ENCODE measurements around the gene C6orf47. TPM values are rescaled to one million over a fixed set of nuclear protein-coding genes. Genes with fewer than 3 reads are reported as not detected.
A peak's percentile ranks its signal among the peaks of the same experiment; 100 is the strongest.

C6orf47 gene
- polyA plus RNA-seq, 2 donors: 20.6 to 21.1 TPM

DNA sequence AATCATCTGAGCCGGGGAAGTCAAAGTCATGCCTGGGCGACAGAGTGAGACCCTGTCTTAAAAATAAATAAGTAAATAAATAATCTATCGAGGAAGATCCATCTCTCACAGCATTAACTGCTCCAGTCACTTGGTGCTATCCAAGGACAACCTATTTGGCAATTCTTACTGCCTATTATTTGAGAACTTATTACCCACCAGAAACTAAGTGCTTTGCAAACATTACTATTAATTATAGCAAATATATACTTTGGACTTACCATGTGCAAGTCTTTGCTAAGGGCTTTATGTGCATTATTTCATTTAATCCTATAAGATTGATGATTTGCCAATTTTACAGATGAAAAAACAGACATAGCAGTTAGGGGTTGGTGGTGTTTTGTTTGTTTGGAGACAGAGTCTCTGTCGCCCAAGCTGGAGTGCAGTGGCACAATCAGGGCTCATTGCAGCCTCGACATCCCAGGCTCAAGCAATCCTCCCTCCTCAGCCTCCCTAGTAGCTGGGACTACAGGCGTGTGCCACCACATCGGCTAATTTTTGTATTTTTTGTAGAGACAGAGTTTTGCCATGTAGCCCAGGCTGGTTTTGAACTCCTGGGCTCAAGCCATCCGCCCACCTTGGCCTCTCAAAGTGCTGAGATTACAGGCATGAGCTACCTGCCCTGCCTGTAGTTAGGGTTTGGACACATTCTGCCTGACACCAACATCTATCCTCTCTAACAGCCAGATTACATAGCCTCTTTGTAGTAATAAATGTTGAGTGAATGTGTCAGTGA is 5.8 kb downstream of the C6orf47 start:
- Histone ChIP-seq H3K27me3 (ENCODE audit: control insufficient read depth in 1 of 2, insufficient read depth in 2 of 2, low read length in 2 of 2) (no peaks in the 10 kb centered on the region), H3K36me3 (ENCODE audit: control insufficient read depth in 2 of 2, insufficient read depth in 2 of 2, low read length in 1 of 2) (peaks cover 0 to 8% of the 10 kb centered on the region in 2 donors), H3K4me3 (ENCODE audit: low read depth in 1 of 2, low read length in 2 of 2) (no peak overlapping the region), H3K9me3 (ENCODE audit: control insufficient read depth in 2 of 2, insufficient read depth in 1 of 2, low read depth in 1 of 2, low read length in 1 of 2) (no peaks in the 10 kb centered on the region), H3K27ac (ENCODE audit: low read depth in 2 of 2, low read length in 1 of 2) (no peak overlapping the region), H3K4me1 (ENCODE audit: control insufficient read depth in 2 of 2, insufficient read depth in 2 of 2, low read length in 1 of 2) (peaks cover 12 to 18% of the 10 kb centered on the region in 2 donors)
- 88 to 90% methylated on average over 8 of the region's 8 CpGs for WGBS, 2 donors

DNA sequence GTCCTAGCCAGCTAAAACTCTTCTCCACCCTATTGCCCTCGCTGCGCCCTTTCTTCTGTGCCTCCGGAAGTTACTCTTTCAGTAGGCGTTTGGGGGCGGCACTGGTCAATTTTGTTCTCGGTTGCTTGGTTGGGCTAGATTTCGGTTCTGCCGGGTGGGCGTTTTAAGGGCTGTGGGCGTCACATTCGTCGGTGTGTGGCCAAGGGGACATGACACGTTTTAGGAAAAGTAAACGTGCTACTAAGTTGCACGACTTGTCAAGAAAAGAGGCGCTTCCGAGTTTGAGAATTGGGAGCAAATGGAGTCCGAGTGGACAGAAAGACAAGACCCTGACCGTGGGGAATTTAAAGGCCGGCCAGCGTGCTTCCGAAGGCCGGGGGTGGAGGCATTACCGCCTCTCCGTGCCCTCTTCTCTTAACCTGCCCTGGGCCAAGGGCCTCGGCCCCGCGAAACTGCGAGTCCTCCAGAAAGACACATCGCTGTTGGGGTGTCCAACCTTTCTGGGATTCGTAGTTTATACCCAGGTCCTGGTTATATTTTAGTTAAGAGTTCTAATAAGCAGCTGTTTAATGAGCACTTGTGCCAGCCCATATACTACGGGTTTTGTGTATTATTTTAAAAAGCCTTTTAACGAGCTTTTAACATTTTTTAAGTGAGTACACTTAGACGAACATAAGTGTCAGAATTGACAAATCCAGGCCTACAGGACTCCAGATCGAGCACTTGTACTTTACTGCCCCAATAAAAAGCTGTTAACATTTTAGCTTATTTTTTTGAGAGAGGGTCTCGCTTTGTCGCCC is 7.5 kb downstream of the C6orf47 start:
- peak overlapping the region; percentile 99 to 100 for H3K27ac ChIP-seq (ENCODE audit: low read depth in 2 of 2, low read length in 1 of 2)
- 7 to 8% methylated on average over 37 of the region's 37 CpGs for WGBS, 2 donors
- peak overlapping the region; percentile 64 to 76 for H3K4me3 ChIP-seq (ENCODE audit: low read depth in 1 of 2, low read length in 2 of 2)
- no peaks in the 10 kb centered on the region for H3K27me3 ChIP-seq (ENCODE audit: control insufficient read depth in 1 of 2, insufficient read depth in 2 of 2, low read length in 2 of 2)
- peaks cover 0 to 5% of the 10 kb centered on the region in 2 donors for H3K4me1 ChIP-seq (ENCODE audit: control insufficient read depth in 2 of 2, insufficient read depth in 2 of 2, low read length in 1 of 2)
- peaks cover 10 to 18% of the 10 kb centered on the region in 2 donors for H3K36me3 ChIP-seq (ENCODE audit: control insufficient read depth in 2 of 2, insufficient read depth in 2 of 2, low read length in 1 of 2)
- H3K9me3 ChIP-seq (ENCODE audit: control insufficient read depth in 2 of 2, insufficient read depth in 1 of 2, low read depth in 1 of 2, low read length in 1 of 2): no peaks in the 10 kb centered on the region

DNA sequence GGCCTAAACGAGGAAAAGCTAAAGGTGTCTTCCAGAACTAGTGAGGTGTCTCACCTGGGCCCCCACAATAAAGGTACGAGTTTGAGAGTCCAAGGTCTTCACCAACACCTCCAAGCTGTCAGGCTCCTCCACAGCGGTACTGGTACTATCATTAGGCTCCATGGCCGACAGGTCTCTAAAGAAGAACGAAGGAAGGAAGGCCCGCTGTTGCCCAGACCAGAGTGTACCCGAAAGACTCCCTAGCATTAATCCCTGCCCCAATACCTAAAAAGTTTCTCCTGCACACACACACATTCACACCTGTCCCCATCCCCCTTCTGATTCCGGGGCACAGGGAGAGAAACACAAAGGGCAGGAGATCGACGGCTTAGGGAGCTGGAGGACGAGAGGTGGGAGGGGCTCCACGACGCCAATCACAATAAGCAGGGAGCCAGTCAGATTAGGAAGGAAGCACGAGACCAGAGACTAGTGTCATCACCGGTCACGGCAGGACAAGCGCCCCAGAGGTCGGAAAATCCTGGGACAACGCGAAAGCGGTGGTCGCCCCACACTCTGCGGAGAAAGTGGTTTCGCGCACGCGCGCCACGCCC is 8.9 kb downstream of the C6orf47 start:
- Histone ChIP-seq H3K9me3 (ENCODE audit: control insufficient read depth in 2 of 2, insufficient read depth in 1 of 2, low read depth in 1 of 2, low read length in 1 of 2) (no peaks in the 10 kb centered on the region), H3K4me1 (ENCODE audit: control insufficient read depth in 2 of 2, insufficient read depth in 2 of 2, low read length in 1 of 2) (peaks cover 0 to 5% of the 10 kb centered on the region in 2 donors), H3K27me3 (ENCODE audit: control insufficient read depth in 1 of 2, insufficient read depth in 2 of 2, low read length in 2 of 2) (no peaks in the 10 kb centered on the region), H3K27ac (ENCODE audit: low read depth in 2 of 2, low read length in 1 of 2) (peak overlapping the region; percentile 99 to 100), H3K36me3 (ENCODE audit: control insufficient read depth in 2 of 2, insufficient read depth in 2 of 2, low read length in 1 of 2) (peaks cover 15 to 22% of the 10 kb centered on the region in 2 donors), H3K4me3 (ENCODE audit: low read depth in 1 of 2, low read length in 2 of 2) (peak overlapping the region; percentile 64 to 76)
- 1 to 2% methylated on average over 29 of the region's 29 CpGs for WGBS, 2 donors

DNA sequence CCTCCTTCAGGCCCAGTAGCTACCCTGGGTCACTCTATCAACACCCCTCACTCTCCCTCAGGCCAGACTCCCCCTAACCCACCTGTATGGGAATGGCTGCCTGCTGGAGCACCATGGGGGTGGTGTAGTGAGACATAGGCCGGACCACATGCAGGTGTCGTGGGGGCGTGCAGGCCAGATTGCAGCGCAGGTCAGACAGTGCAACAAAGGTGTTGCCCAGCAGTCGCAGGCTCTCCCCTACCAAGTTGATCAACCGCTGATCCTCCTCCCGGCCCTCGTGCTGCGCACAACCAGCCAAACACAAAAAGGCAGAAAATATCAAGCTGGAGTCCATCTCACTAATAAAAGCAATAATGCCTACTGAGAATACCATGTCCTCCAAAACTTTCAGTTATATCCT is 15.3 kb downstream of the C6orf47 start:
- H3K27ac ChIP-seq (ENCODE audit: low read depth in 2 of 2, low read length in 1 of 2): no peak overlapping the region
- 95% methylated on average over 9 of the region's 9 CpGs for WGBS, 2 donors
- H3K9me3 ChIP-seq (ENCODE audit: control insufficient read depth in 2 of 2, insufficient read depth in 1 of 2, low read depth in 1 of 2, low read length in 1 of 2): no peaks in the 10 kb centered on the region
- no peak overlapping the region for H3K4me3 ChIP-seq (ENCODE audit: low read depth in 1 of 2, low read length in 2 of 2)
- H3K36me3 ChIP-seq (ENCODE audit: control insufficient read depth in 2 of 2, insufficient read depth in 2 of 2, low read length in 1 of 2): peaks cover 47 to 67% of the 10 kb centered on the region in 2 donors
- peaks cover 0 to 2% of the 10 kb centered on the region in 2 donors for H3K4me1 ChIP-seq (ENCODE audit: control insufficient read depth in 2 of 2, insufficient read depth in 2 of 2, low read length in 1 of 2)
- H3K27me3 ChIP-seq (ENCODE audit: control insufficient read depth in 1 of 2, insufficient read depth in 2 of 2, low read length in 2 of 2): no peaks in the 10 kb centered on the region

DNA sequence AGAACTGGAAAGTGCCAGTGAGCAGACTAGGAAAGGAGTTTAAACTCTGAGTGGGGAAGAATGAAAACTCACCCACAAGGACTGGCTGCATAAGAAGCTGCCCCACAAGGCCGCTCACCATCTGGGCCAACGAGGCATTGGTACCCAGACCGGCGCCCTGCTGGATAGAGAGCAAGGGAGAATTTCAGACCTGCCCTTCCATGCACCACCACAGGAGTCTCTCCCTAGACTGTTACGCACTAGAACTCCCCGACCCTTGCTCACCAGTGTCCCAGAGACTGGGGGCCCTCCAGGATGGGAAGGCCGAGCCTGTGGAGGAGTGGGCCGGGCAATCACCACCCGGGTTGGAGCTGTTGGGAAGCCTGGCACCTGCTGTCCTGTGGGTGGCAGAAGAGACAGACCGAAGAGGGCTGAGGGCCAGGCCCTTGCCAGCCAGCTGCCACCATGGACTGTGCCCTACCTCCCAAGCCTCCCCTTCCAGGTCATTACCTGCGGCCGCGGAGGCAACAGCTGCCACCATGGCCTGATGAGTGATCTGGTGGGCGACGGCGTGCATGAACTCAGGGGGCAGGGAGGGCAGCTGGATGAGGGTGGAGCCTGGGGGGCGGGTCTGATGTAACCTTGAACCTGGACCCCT is 16.6 kb downstream of the C6orf47 start:
- peaks cover 57 to 72% of the 10 kb centered on the region in 2 donors for H3K36me3 ChIP-seq (ENCODE audit: control insufficient read depth in 2 of 2, insufficient read depth in 2 of 2, low read length in 1 of 2)
- no peaks in the 10 kb centered on the region for H3K9me3 ChIP-seq (ENCODE audit: control insufficient read depth in 2 of 2, insufficient read depth in 1 of 2, low read depth in 1 of 2, low read length in 1 of 2)
- 88 to 91% methylated on average over 15 to 17 of the region's 17 CpGs for WGBS, 2 donors
- no peak overlapping the region for H3K27ac ChIP-seq (ENCODE audit: low read depth in 2 of 2, low read length in 1 of 2)
- H3K27me3 ChIP-seq (ENCODE audit: control insufficient read depth in 1 of 2, insufficient read depth in 2 of 2, low read length in 2 of 2): no peaks in the 10 kb centered on the region
- no peak overlapping the region for H3K4me3 ChIP-seq (ENCODE audit: low read depth in 1 of 2, low read length in 2 of 2)
- H3K4me1 ChIP-seq (ENCODE audit: control insufficient read depth in 2 of 2, insufficient read depth in 2 of 2, low read length in 1 of 2): peaks cover 0 to 2% of the 10 kb centered on the region in 2 donors

DNA sequence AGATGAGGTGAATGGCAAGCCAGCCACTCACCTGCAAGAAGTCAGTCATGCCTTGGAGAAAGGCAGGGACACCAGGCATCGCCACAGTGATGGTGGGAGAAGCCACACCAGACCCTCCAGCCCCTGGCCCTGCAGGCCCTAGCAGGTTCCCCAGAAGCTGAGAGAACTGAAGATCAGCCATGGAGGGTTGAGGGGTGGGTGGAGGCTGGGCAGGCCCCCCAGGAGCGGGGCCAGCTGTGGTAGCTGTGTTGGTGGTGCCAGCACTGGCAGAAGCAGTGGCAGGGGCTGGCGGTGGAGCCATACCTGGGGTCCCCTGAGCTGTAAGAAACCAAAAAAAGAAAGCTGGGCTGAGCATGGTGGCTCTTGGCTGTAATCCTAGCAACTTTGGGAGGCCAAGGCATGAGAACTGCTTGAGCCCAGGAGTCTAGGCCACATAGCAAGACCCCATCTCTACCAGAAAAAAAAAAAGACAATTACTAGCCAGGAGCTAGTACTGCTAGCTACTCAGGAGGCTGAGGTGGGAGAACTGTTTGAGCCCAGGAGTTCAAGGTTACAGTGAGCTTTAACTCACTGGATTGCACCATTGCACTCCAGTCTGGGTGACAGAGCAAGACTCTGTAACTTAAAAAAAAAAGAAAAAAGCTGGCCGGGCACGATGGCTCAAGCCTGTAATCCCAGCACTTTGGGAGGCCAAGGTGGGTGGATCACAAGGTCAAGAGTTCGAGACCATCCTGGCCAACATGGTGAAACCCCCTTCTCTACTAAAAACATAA is 17.6 kb downstream of the C6orf47 start:
- H3K27ac ChIP-seq (ENCODE audit: low read depth in 2 of 2, low read length in 1 of 2): no peak overlapping the region
- H3K27me3 ChIP-seq (ENCODE audit: control insufficient read depth in 1 of 2, insufficient read depth in 2 of 2, low read length in 2 of 2): no peaks in the 10 kb centered on the region
- no peak overlapping the region for H3K4me3 ChIP-seq (ENCODE audit: low read depth in 1 of 2, low read length in 2 of 2)
- H3K4me1 ChIP-seq (ENCODE audit: control insufficient read depth in 2 of 2, insufficient read depth in 2 of 2, low read length in 1 of 2): peaks cover 0 to 2% of the 10 kb centered on the region in 2 donors
- peaks cover 53 to 65% of the 10 kb centered on the region in 2 donors for H3K36me3 ChIP-seq (ENCODE audit: control insufficient read depth in 2 of 2, insufficient read depth in 2 of 2, low read length in 1 of 2)
- 88 to 91% methylated on average over 6 of the region's 6 CpGs for WGBS, 2 donors
- no peaks in the 10 kb centered on the region for H3K9me3 ChIP-seq (ENCODE audit: control insufficient read depth in 2 of 2, insufficient read depth in 1 of 2, low read depth in 1 of 2, low read length in 1 of 2)

DNA sequence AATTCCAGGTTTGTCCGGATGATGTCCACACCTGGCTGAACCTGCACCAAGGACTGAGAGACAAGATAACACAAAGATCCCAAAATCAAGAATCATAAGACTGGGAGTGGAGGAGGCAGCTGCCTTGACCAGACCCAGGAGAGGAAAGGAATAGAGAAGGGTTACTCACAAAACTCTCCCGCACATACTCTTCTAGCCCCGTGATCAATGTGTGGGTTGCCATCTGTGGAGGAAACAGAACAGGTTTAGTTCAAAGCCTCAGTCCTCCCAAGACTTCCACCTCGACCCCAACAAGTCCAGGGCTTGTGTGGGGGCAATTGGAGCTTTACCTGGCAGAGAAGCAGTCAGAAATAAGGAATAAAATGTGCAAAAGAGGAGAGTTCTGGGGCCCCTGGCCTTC is 19.2 kb downstream of the C6orf47 start:
- Histone ChIP-seq H3K36me3 (ENCODE audit: control insufficient read depth in 2 of 2, insufficient read depth in 2 of 2, low read length in 1 of 2) (peaks cover 59 to 67% of the 10 kb centered on the region in 2 donors), H3K27ac (ENCODE audit: low read depth in 2 of 2, low read length in 1 of 2) (no peak overlapping the region), H3K27me3 (ENCODE audit: control insufficient read depth in 1 of 2, insufficient read depth in 2 of 2, low read length in 2 of 2) (no peaks in the 10 kb centered on the region), H3K4me3 (ENCODE audit: low read depth in 1 of 2, low read length in 2 of 2) (no peak overlapping the region), H3K4me1 (ENCODE audit: control insufficient read depth in 2 of 2, insufficient read depth in 2 of 2, low read length in 1 of 2) (peaks cover 0 to 2% of the 10 kb centered on the region in 2 donors), H3K9me3 (ENCODE audit: control insufficient read depth in 2 of 2, insufficient read depth in 1 of 2, low read depth in 1 of 2, low read length in 1 of 2) (no peaks in the 10 kb centered on the region)
- 85 to 90% methylated on average over 4 of the region's 4 CpGs for WGBS, 2 donors

DNA sequence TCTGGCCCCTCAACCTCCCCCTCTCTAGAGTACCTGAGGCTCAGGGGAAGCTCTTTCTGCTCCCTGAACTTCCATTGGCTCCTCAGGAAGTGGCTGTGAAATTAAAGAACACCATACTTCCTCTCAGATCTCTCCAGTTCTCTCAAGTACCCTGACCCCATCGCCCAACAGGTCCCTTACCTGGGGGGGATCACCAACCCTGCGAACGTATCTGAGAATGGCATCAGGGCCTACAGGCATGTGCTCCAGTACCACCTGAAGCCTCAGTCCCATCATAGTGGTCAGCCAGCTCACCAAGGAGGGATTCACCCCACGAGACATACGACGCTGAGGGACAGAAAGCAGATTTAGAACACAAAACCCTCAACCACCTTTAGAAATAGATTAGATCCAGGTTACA is 20.0 kb downstream of the C6orf47 start:
- no peak overlapping the region for H3K4me3 ChIP-seq (ENCODE audit: low read depth in 1 of 2, low read length in 2 of 2)
- no peak overlapping the region for H3K27ac ChIP-seq (ENCODE audit: low read depth in 2 of 2, low read length in 1 of 2)
- no peaks in the 10 kb centered on the region for H3K9me3 ChIP-seq (ENCODE audit: control insufficient read depth in 2 of 2, insufficient read depth in 1 of 2, low read depth in 1 of 2, low read length in 1 of 2)
- H3K4me1 ChIP-seq (ENCODE audit: control insufficient read depth in 2 of 2, insufficient read depth in 2 of 2, low read length in 1 of 2): peaks cover 0 to 2% of the 10 kb centered on the region in 2 donors
- WGBS, 2 donors: 94 to 95% methylated on average over 6 of the region's 6 CpGs
- no peaks in the 10 kb centered on the region for H3K27me3 ChIP-seq (ENCODE audit: control insufficient read depth in 1 of 2, insufficient read depth in 2 of 2, low read length in 2 of 2)
- H3K36me3 ChIP-seq (ENCODE audit: control insufficient read depth in 2 of 2, insufficient read depth in 2 of 2, low read length in 1 of 2): peaks cover 65 to 66% of the 10 kb centered on the region in 2 donors
